Sigmoid colon (tissue), 7 donors: ENCODE results near the gene CALHM2. TPM values are rescaled to one million over a fixed set of nuclear protein-coding genes. Genes with fewer than 3 reads are reported as not detected.
A peak's percentile ranks its signal among the peaks of the same experiment; 100 is the strongest.

Experiments
- DNase-seq: peaks from one replicate; pipeline ENCODE4 v3.0.0-alpha.2; 2019
- H3K27ac ChIP-seq, 4 donors: fragments of 200-600 bp; sonication (generic); one replicate each; pipeline ENCODE4 v1.5.1; 2016 to 2019; ENCODE audit warnings: mild to moderate bottlenecking in 1 of 4
- H3K27me3 ChIP-seq, 3 donors: fragments of 200-600 bp; sonication (generic); one replicate each; pipeline ENCODE4 v1.5.1; 2019; ENCODE audit warnings: mild to moderate bottlenecking in 1 of 3
- H3K36me3 ChIP-seq, 4 donors: fragments of 200-600 bp; sonication (generic); one replicate each; pipeline ENCODE4 v1.5.1; 2016 to 2019
- H3K4me1 ChIP-seq, 4 donors: fragments of 200-600 bp; sonication (generic); one replicate each; pipeline ENCODE4 v1.5.1; 2017 to 2019
- H3K4me3 ChIP-seq, 4 donors: fragments of 200-600 bp; sonication (generic); one replicate each; pipeline ENCODE4 v1.5.1; 2017 to 2019; ENCODE audit warnings: mild to moderate bottlenecking in 2 of 4, moderate library complexity in 1 of 4
- H3K9me3 ChIP-seq, 4 donors: fragments of 200-600 bp in 3 of 4; sonication (generic) in 3 of 4; one replicate each; pipeline versions ENCODE4 v1.5.1 to v1.6.1; 2013 to 2019
- CTCF ChIP-seq, 4 experiments: fragments of 450-650 bp in 3 of 4; fragments of 200-600 bp in 1 of 4; IDR thresholded peaks; one replicate each; pipeline ENCODE4 v1.5.1; 2016 to 2019; ENCODE audit warnings: antibody characterized with exemption in 4 of 4, mild to moderate bottlenecking in 3 of 4, moderate library complexity in 2 of 4
- EP300 ChIP-seq, 4 donors: sonication (generic); formaldehyde crosslinking; IDR thresholded peaks; one replicate each; pipeline ENCODE4 v1.6.1; 2017; ENCODE audit warnings: antibody characterized with exemption in 4 of 4
- POLR2A ChIP-seq, 2 donors: fragments of 450-650 bp; IDR thresholded peaks; one replicate each; pipeline ENCODE4 v1.6.1; 2016; ENCODE audit warnings: antibody characterized with exemption in 2 of 2, mild to moderate bottlenecking in 2 of 2, moderate library complexity in 2 of 2
- POLR2AphosphoS5 ChIP-seq, 4 donors: sonication (generic); formaldehyde crosslinking; IDR thresholded peaks; one replicate each; pipeline ENCODE4 v1.6.1; 2017; ENCODE audit warnings: antibody characterized with exemption in 4 of 4
- WGBS, 2 donors: extraction: QIAGEN DNeasy Blood & Tissue Kit; methylation state at CpG; one replicate each; pipeline ENCODE4 v1.1.7; 2013; 5-methylcytosine and 5-hydroxymethylcytosine counted together
- intact Hi-C: fragments of 100-400 bp; cut with DNase I; formaldehyde crosslinking; loops from one replicate; pipeline ENCODE4 v1.15.1; 2023
- polyA plus RNA-seq, 3 donors: library from polyadenylated mRNA; stranded (reverse); fragments of 200-250 nt; gene quantifications; one replicate each; pipeline ENCODE4 v1.2.3, GENCODE V29; 2013
- total RNA-seq, 4 donors: library from RNA; depleted of rRNA; stranded (reverse); fragments of >200 nt; gene quantifications; one replicate each; pipeline ENCODE4 v1.1.0, GENCODE V29; 2016
- donor health status: healthy with polysubstance abuse.
- donor health status: Bipolar disorder and iron deficiency.
- donor health status: healthy.

Gene CALHM2
- total RNA-seq: 10 to 100 TPM; 27.4 to 55.4 (median 46.4) TPM
- 10 to 100 TPM in 2 of 3 donors, 1 to 10 TPM in 1; 5.5 to 20.4 (median 13.7) TPM for polyA plus RNA-seq

GRCh38 chr10:103451831-103452505 is at the start of gene CALHM2:
Gene CALHM2, minus strand, starts transcription at chr10:103452370. Its CDS starts 2,429 bp downstream, at chr10:103449941.
- Histone ChIP-seq H3K27ac (peak within 1 kb of the TSS; percentile 81 to 88 (median 86)), H3K27me3 (no peaks in the 10 kb centered on the region), H3K36me3 (peaks cover 0 to 25% (median 2%) of the 10 kb centered on the region in 4 donors), H3K4me1 (peaks cover 0 to 52% (median 37%) of the 10 kb centered on the region in 4 donors), H3K4me3 (peak within 1 kb of the TSS; percentile 53 to 76 (median 72)), H3K9me3 (no peaks in the 10 kb centered on the region)
- peak; percentile 84 for DNase-seq
- intact Hi-C loops: no loop called here
- 2 to 4% methylated on average over 32 of the region's 32 CpGs for WGBS, 2 donors
- TF ChIP-seq POLR2AphosphoS5 (IDR thresholded peaks at IDR 0.05) (peak in 2 of 4 donors; percentile 40 to 52), CTCF (IDR thresholded peaks at IDR 0.05) (no peak)

- H3K27me3 ChIP-seq: peaks cover 0 to 19% (median 0%) of the 10 kb centered on the region in 3 donors
- WGBS, 2 donors: 86 to 100% methylated on average over 3 of the region's 3 CpGs
- H3K9me3 ChIP-seq: no peaks in the 10 kb centered on the region
- H3K27ac ChIP-seq: no peak overlapping the region
- no peaks in the 10 kb centered on the region for H3K36me3 ChIP-seq
- DNase-seq: no peak
- H3K4me1 ChIP-seq: no peaks in the 10 kb centered on the region
- no peak overlapping the region for H3K4me3 ChIP-seq
- intact Hi-C loops: no loop called here
- TF ChIP-seq CTCF (IDR thresholded peaks at IDR 0.05) (no peak), EP300 (IDR thresholded peaks at IDR 0.05) (no peak), POLR2AphosphoS5 (IDR thresholded peaks at IDR 0.05) (no peak), POLR2A (IDR thresholded peaks at IDR 0.05) (no peak)
Observed at GRCh38 chr10:103501186-103501585, 49.0 kb upstream of the CALHM2 start.

- intact Hi-C loops: no loop called here
- Histone ChIP-seq H3K27me3 (peaks cover 0 to 23% (median 0%) of the 10 kb centered on the region in 3 donors), H3K27ac (no peak overlapping the region), H3K36me3 (no peaks in the 10 kb centered on the region), H3K4me1 (no peaks in the 10 kb centered on the region), H3K9me3 (no peaks in the 10 kb centered on the region), H3K4me3 (no peak overlapping the region)
- peak; percentile 36 for DNase-seq
- TF ChIP-seq CTCF (IDR thresholded peaks at IDR 0.05): no peak
- TF ChIP-seq EP300 (IDR thresholded peaks at IDR 0.05): no peak
- no peak for TF ChIP-seq POLR2A (IDR thresholded peaks at IDR 0.05)
- TF ChIP-seq POLR2AphosphoS5 (IDR thresholded peaks at IDR 0.05): no peak
- WGBS, 2 donors: 65 to 85% methylated on average over 6 of the region's 6 CpGs
Observed at GRCh38 chr10:103500481-103500880, 48.3 kb upstream of the CALHM2 start.

GRCh38 chr10:103499881-103500280 is 47.7 kb upstream of the CALHM2 start:
- Histone ChIP-seq H3K27ac (no peak overlapping the region), H3K36me3 (no peaks in the 10 kb centered on the region), H3K9me3 (no peaks in the 10 kb centered on the region), H3K4me1 (no peaks in the 10 kb centered on the region), H3K4me3 (no peak overlapping the region), H3K27me3 (peaks cover 1 to 29% (median 3%) of the 10 kb centered on the region in 3 donors)
- intact Hi-C loops: no loop called here
- TF ChIP-seq CTCF (IDR thresholded peaks at IDR 0.05): no peak
- TF ChIP-seq EP300 (IDR thresholded peaks at IDR 0.05): no peak
- TF ChIP-seq POLR2AphosphoS5 (IDR thresholded peaks at IDR 0.05): no peak
- no peak for TF ChIP-seq POLR2A (IDR thresholded peaks at IDR 0.05)
- 58 to 75% methylated on average over 7 of the region's 7 CpGs for WGBS, 2 donors
- no peak for DNase-seq
